ENCODE measurements around the gene POFUT1.

Gene POFUT1

GRCh38 chr20:32285082-32285620 lies 77.5 kb downstream of the POFUT1 start:
- no peak for DNase-seq

- no peak for DNase-seq
These were observed 78.1 kb downstream of the POFUT1 start for GRCh38 chr20:32285621-32286371.

GRCh38 chr20:32287231-32287638 lies 79.6 kb downstream of the POFUT1 start:
- no peak for DNase-seq
